Measurements from ENCODE around the gene SLC4A2. TPM values are rescaled to one million over a fixed set of nuclear protein-coding genes. Genes with fewer than 3 reads are reported as not detected.

The SLC4A2 gene
- total RNA-seq, 6 experiments from 2014 or later = 153 to 188 (median 164) TPM

DNA sequence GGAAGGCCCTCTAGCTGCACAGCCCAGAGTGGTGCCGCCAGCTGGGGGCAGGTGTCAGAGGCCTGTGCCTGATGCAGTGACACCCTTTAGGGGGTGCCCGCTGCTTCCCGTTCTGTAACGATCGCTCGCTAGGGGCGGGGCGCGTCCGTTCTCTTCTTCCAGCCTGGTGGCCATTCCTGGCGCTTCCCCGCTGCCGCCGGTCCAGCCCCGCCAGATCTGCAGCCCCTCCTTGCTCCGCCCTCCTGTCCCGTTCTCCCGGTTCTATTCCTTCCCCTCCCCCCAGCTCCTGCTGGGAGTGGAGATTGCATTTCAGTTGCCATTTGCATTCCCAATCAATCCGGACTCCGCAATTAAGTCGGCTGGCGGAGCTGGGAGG, 66.1 kb downstream of the SLC4A2 start:
- TF ChIP-seq CTCF (IDR thresholded peaks at IDR 0.05) = peak; percentile 46
- no peak for DNase-seq
- Mint-ChIP-seq H3K9me3 (no peaks in the 10 kb centered on the region), H3K27ac (no peak overlapping the region), H3K4me1 (ENCODE audit: low read depth) (peaks cover 5% of the 10 kb centered on the region; the same call in 1 of the 2 replicates), H3K4me3 (peak overlapping the region; percentile 82), H3K36me3 (ENCODE audit: low read depth) (peaks cover 23% of the 10 kb centered on the region; the same call in 1 of the 2 replicates), H3K27me3 (ENCODE audit: insufficient read depth) (peaks cover 5% of the 10 kb centered on the region; the same call in 1 of the 2 replicates)

DNA sequence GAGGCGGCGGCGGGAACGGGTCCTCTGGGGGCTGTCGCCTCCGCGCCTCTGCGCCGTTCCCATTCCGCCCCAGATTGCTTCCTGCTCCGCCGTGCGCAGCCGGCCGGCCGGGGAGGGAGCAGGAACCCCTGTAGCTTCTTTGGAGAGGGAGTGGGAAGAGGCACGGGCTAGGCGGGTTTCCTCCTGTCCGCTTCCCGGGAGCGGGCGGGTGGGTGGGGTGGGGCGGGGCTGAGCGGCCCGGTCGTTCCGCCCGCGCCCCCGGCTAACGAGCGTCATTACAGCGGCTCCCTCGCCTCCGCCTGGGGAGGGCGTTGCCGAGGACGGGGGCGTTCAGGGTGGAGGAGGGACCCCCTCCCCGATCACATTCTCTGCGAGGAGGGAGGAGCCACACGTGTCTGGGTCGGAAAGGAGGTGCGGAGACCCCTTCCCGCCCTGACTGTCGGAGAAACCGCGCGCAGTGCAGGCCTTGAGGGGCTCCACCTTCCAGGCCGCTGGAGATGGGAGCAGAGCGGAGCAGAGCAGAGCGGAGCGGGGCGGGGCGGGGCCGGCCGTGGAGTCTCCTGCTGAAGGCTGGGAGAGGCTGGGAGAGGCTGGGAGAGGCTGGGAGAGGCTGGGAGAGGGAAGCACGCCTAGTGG, 66.6 kb downstream of the SLC4A2 start:
- no peak for TF ChIP-seq CTCF (IDR thresholded peaks at IDR 0.05)
- Mint-ChIP-seq H3K4me3 (peak overlapping the region; percentile 82), H3K9me3 (no peaks in the 10 kb centered on the region), H3K27me3 (ENCODE audit: insufficient read depth) (peaks cover 5% of the 10 kb centered on the region; the same call in 1 of the 2 replicates), H3K27ac (no peak overlapping the region), H3K36me3 (ENCODE audit: low read depth) (peaks cover 18% of the 10 kb centered on the region; the same call in 1 of the 2 replicates), H3K4me1 (ENCODE audit: low read depth) (peaks cover 5% of the 10 kb centered on the region; the same call in 1 of the 2 replicates)
- no peak for DNase-seq

Other genes starting within 250 kb of the SLC4A2 start
- not detected for gene AOC1, start 207.1 kb upstream of the SLC4A2 start, total RNA-seq (2021; fragmentation: NEBNext Ultra II Directional; extraction: Animal tissue kit (Norgen Biotek cat#: 25700))
- gene KCNH2, start 81.3 kb upstream of the SLC4A2 start, total RNA-seq (2021; fragmentation: NEBNext Ultra II Directional; extraction: Animal tissue kit (Norgen Biotek cat#: 25700)) = not detected
- 1 to 10 TPM in 4 of 6 experiments, under 1 TPM in 2; 0.55 to 3.0 (median 2.0) TPM for gene NOS3, start 68.6 kb upstream of the SLC4A2 start, total RNA-seq (2021; fragmentation: NEBNext Ultra II Directional; extraction: Animal tissue kit (Norgen Biotek cat#: 25700))
- gene ATG9B, start 35.1 kb upstream of the SLC4A2 start, total RNA-seq (2021; fragmentation: NEBNext Ultra II Directional; extraction: Animal tissue kit (Norgen Biotek cat#: 25700)) = under 1 TPM; 0.11 to 0.94 (median 0.18) TPM
- 10 to 100 TPM; 31.9 to 36.3 (median 33.2) TPM for gene ABCB8, start 31.1 kb upstream of the SLC4A2 start, total RNA-seq (2021; fragmentation: NEBNext Ultra II Directional; extraction: Animal tissue kit (Norgen Biotek cat#: 25700))
- gene ASIC3, start 11.1 kb upstream of the SLC4A2 start, total RNA-seq (2021; fragmentation: NEBNext Ultra II Directional; extraction: Animal tissue kit (Norgen Biotek cat#: 25700)) = under 1 TPM; 0.09 to 0.76 (median 0.31) TPM
- gene CDK5, start 1.7 kb upstream of the SLC4A2 start, total RNA-seq (2021; fragmentation: NEBNext Ultra II Directional; extraction: Animal tissue kit (Norgen Biotek cat#: 25700)) = 10 to 100 TPM; 31.3 to 37.3 (median 33.4) TPM
- gene FASTK, start 21.2 kb downstream of the SLC4A2 start, total RNA-seq (2021; fragmentation: NEBNext Ultra II Directional; extraction: Animal tissue kit (Norgen Biotek cat#: 25700)) = 10 to 100 TPM; 83.8 to 97.0 (median 92.4) TPM
- gene TMUB1, start 23.9 kb downstream of the SLC4A2 start, total RNA-seq (2021; fragmentation: NEBNext Ultra II Directional; extraction: Animal tissue kit (Norgen Biotek cat#: 25700)) = 10 to 100 TPM; 44.0 to 57.8 (median 51.9) TPM
- gene AGAP3, start 26.9 kb downstream of the SLC4A2 start, total RNA-seq (2021; fragmentation: NEBNext Ultra II Directional; extraction: Animal tissue kit (Norgen Biotek cat#: 25700)) = 100 to 1,000 TPM in 1 of 6 experiments, 10 to 100 TPM in 5; 73.3 to 104 (median 82.2) TPM
- not detected for gene GBX1, start 108.1 kb downstream of the SLC4A2 start, total RNA-seq (2021; fragmentation: NEBNext Ultra II Directional; extraction: Animal tissue kit (Norgen Biotek cat#: 25700))
- gene ASB10, start 127.7 kb downstream of the SLC4A2 start, total RNA-seq (2021; fragmentation: NEBNext Ultra II Directional; extraction: Animal tissue kit (Norgen Biotek cat#: 25700)) = not detected
- not detected for gene H2BK1, start 150.9 kb downstream of the SLC4A2 start, total RNA-seq (2021; fragmentation: NEBNext Ultra II Directional; extraction: Animal tissue kit (Norgen Biotek cat#: 25700))
- gene ABCF2, start 167.6 kb downstream of the SLC4A2 start, total RNA-seq (2021; fragmentation: NEBNext Ultra II Directional; extraction: Animal tissue kit (Norgen Biotek cat#: 25700)) = 10 to 100 TPM; 63.8 to 79.7 (median 67.8) TPM
- gene CHPF2, start 172.9 kb downstream of the SLC4A2 start, total RNA-seq (2021; fragmentation: NEBNext Ultra II Directional; extraction: Animal tissue kit (Norgen Biotek cat#: 25700)) = 100 to 1,000 TPM; 125 to 171 (median 138) TPM
- gene SMARCD3, start 189.1 kb downstream of the SLC4A2 start, total RNA-seq (2021; fragmentation: NEBNext Ultra II Directional; extraction: Animal tissue kit (Norgen Biotek cat#: 25700)) = 10 to 100 TPM; 28.0 to 32.9 (median 31.2) TPM

Data from HFFc6 (cell line).